Measurements from ENCODE around the gene SMAD9. TPM values are rescaled to one million over a fixed set of nuclear protein-coding genes. Genes with fewer than 3 reads are reported as not detected.

Gene SMAD9
- total and polyA plus RNA-seq, 2 of the 8 experiments (the other 6 are each of a cell fraction or from before 2014, with no cell fraction given), result 0.45 to 1.0 TPM

- no peak overlapping the region for H3K23ac ChIP-seq (ENCODE audit: insufficient read length)
- H2BK15ac ChIP-seq (ENCODE audit: low read length), result no peak overlapping the region
- H3K14ac ChIP-seq (ENCODE audit: insufficient read length), result no peak overlapping the region
- no peak overlapping the region for H4K5ac ChIP-seq (ENCODE audit: insufficient read length, low read depth, low read length)
- H3K27ac ChIP-seq (ENCODE audit: low read depth, low read length), result no peak overlapping the region
- DNase-seq (ENCODE audit: low read depth in 1 of 2, low spot score in 2 of 2) (no peak), FAIRE-seq (no peak)
- no peaks in the 10 kb centered on the region for H3K23me2 ChIP-seq (ENCODE audit: low read depth, low read length)
- H2BK120ac ChIP-seq (replicated peaks; ENCODE audit: low read depth, low read length), result no peak overlapping the region
- ChIA-PET CTCF (ENCODE audit: partially characterized antibody) (interaction anchor here (0.7 to 1.5 kb wide), 3 partner anchors 9 to 25 kb away, joined by 3 to 4 read pairs (median 3); no protein-coding TSS in a partner anchor), POLR2A (ENCODE audit: partially characterized antibody) (no interaction called here)
- H3K27me3 ChIP-seq (replicated peaks in 1 of 4; ENCODE audit: control insufficient read depth in 3 of 4, extremely low read depth in 1 of 4, insufficient read depth in 3 of 4, low read length in 3 of 4), result no peaks in the 10 kb centered on the region
- H3K36me3 ChIP-seq (ENCODE audit: control insufficient read depth in 2 of 4, insufficient read depth in 4 of 4, low read length in 3 of 4), result no peaks in the 10 kb centered on the region
- H3K4me2 ChIP-seq (ENCODE audit: insufficient read depth in 1 of 2, low read depth in 2 of 2, low read length in 2 of 2), result no peak overlapping the region
- H3K4me1 ChIP-seq (replicated peaks in 1 of 4; ENCODE audit: control insufficient read depth in 3 of 4, insufficient read depth in 4 of 4, low read length in 3 of 4), result no peaks in the 10 kb centered on the region
- H3K79me2 ChIP-seq (ENCODE audit: control insufficient read depth in 1 of 2, insufficient read depth in 2 of 2, low read length in 2 of 2), result no peaks in the 10 kb centered on the region
- no peak overlapping the region for H3K4me3 ChIP-seq (ENCODE audit: extremely low read depth in 1 of 4, insufficient read depth in 2 of 4, low read depth in 3 of 4, low read length in 4 of 4)
- no peaks in the 10 kb centered on the region for H4K20me1 ChIP-seq (replicated peaks in 1 of 2; ENCODE audit: control insufficient read depth in 1 of 2, insufficient read depth in 2 of 2, low read length in 2 of 2)
- no peak overlapping the region for H4K91ac ChIP-seq (replicated peaks; ENCODE audit: insufficient read length, low read length)
- H3K18ac ChIP-seq (ENCODE audit: extremely low read depth, low read length), result no peak overlapping the region
- H4K8ac ChIP-seq (ENCODE audit: extremely low read depth, insufficient read depth, low read length), result no peak overlapping the region
- H3K56ac ChIP-seq (replicated peaks; ENCODE audit: insufficient read length, low read depth, low read length), result no peak overlapping the region
- no peak overlapping the region for H3K9ac ChIP-seq (replicated peaks in 1 of 4; ENCODE audit: extremely low read depth in 1 of 4, low read depth in 3 of 4, low read length in 3 of 4)
- H3K79me1 ChIP-seq (ENCODE audit: low read depth, low read length), result no peaks in the 10 kb centered on the region
- no peak overlapping the region for H2AFZ ChIP-seq (ENCODE audit: low read length)
- H2BK5ac ChIP-seq (ENCODE audit: low read depth, low read length), result no peak overlapping the region
- H2AK5ac ChIP-seq (ENCODE audit: low read depth, low read length), result no peak overlapping the region
- H3K9me3 ChIP-seq (ENCODE audit: insufficient read depth in 2 of 2, low read depth in 1 of 2, low read length in 1 of 2), result no peaks in the 10 kb centered on the region
- H3K4ac ChIP-seq (replicated peaks; ENCODE audit: insufficient read length, low read depth, low read length), result no peak overlapping the region
- no peak overlapping the region for H2BK20ac ChIP-seq (ENCODE audit: low read length)
- no peak overlapping the region for H2BK12ac ChIP-seq (ENCODE audit: low read depth, low read length)
- TF ChIP-seq BRCA1 (IDR thresholded peaks at IDR 0.05; ENCODE audit: low read depth, low read length), result no peak
- TF ChIP-seq PHF8 (conservative IDR thresholded peaks at IDR 0.05; ENCODE audit: low read depth, low read length), result no peak
- TF ChIP-seq BACH1 (IDR thresholded peaks at IDR 0.05; ENCODE audit: low read length), result no peak
- TF ChIP-seq TBP (IDR thresholded peaks at IDR 0.05; ENCODE audit: low read depth, low read length), result no peak
- TF ChIP-seq MAX (IDR thresholded peaks at IDR 0.05), result no peak
- TF ChIP-seq POLR2AphosphoS5 (IDR thresholded peaks at IDR 0.05; ENCODE audit: low read depth, low read length), result no peak
- no peak for TF ChIP-seq RXRA (IDR thresholded peaks at IDR 0.05; ENCODE audit: insufficient read depth, low read depth, low read length)
- no peak for TF ChIP-seq JUN (IDR thresholded peaks at IDR 0.05; ENCODE audit: low read depth, low read length)
Measured at GRCh38 chr13:36897054-36897616, 22.9 kb downstream of the SMAD9 start.
